Measurements from ENCODE around the gene ATOH8.

Gene ATOH8

DNA sequence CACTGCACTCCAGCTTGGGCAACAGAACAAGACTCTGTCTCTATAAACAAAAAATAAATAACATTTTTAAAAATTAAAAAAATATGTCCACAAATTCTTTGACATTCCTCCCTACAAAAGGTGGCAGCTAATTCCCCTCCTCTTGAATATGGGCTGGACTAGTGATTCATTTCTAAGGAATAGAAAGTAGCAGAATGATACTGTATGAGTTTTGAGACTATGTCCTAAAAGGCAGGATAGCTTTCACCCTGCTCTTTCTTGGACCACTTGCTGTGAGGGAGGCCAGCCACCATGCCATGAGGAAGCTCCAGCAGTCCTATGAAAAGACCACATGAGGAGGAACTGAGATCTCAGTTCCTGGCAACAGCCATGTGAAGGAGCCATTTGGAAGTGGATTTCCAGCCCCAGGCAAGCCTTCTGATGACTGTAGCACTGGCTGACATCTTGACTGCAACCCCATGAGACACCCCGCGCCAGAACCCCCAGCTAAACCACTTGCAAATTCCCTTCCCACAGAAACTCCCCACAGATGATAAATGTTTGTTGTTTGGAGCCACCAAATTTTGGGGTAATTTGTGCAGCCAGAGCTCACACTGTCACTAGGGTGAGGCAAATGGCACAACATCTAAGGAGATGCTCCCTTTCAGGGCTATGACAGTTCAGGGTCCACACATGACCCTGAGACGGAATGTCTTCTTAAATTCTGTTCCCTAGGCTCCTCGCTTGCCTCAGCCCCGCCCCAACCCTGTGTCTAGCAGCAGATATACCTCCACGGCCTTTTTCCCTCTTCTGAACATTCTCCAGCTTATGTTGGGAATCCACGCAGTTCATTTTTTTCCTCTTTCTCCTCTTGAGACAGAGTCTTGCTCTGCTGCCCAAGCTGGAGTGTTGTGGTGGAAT is 17.1 kb upstream of the ATOH8 start:
- Histone ChIP-seq H3K9me3 (ENCODE audit: control insufficient read depth, insufficient read depth, low read length) (no peaks in the 10 kb centered on the region), H3K27me3 (ENCODE audit: control insufficient read depth, insufficient read depth, low read length) (no peaks in the 10 kb centered on the region), H3K36me3 (ENCODE audit: control insufficient read depth, insufficient read depth, low read length) (no peaks in the 10 kb centered on the region), H3K27ac (ENCODE audit: low read length) (no peak overlapping the region), H3K4me1 (ENCODE audit: control insufficient read depth, insufficient read depth, low read length) (no peaks in the 10 kb centered on the region), H3K4me3 (ENCODE audit: low read length) (no peak overlapping the region)
- no CpG with 5 or more reads among the region's 7 CpGs for WGBS (ENCODE audit: insufficient coverage, insufficient read length)
- DNase-seq (ENCODE audit: low read depth, low spot score): no peak

DNA sequence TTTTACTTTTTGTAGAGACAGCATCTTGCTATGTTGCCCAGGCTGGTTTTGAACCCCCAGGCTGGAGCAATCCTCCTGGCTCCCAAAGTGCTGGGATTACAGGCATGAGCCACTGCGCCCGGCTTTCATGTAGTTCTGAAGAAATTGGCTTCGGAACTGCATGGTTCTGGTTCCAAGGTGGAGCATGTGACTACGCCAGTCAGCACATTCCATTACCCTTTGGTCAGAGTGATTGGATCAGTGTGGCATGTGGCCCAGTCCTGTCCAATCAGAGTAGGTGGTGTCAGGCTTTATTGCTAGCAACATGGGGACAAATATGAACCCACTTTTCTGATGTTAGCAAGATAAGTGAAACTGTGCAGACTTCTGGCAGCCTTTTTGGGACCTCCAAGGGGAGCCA is 16.3 kb upstream of the ATOH8 start:
- no CpG with 5 or more reads among the region's 4 CpGs for WGBS (ENCODE audit: insufficient coverage, insufficient read length)
- Histone ChIP-seq H3K27me3 (ENCODE audit: control insufficient read depth, insufficient read depth, low read length) (no peaks in the 10 kb centered on the region), H3K4me3 (ENCODE audit: low read length) (no peak overlapping the region), H3K4me1 (ENCODE audit: control insufficient read depth, insufficient read depth, low read length) (no peaks in the 10 kb centered on the region), H3K36me3 (ENCODE audit: control insufficient read depth, insufficient read depth, low read length) (no peaks in the 10 kb centered on the region), H3K9me3 (ENCODE audit: control insufficient read depth, insufficient read depth, low read length) (no peaks in the 10 kb centered on the region), H3K27ac (ENCODE audit: low read length) (no peak overlapping the region)
- DNase-seq (ENCODE audit: low read depth, low spot score): no peak

DNA sequence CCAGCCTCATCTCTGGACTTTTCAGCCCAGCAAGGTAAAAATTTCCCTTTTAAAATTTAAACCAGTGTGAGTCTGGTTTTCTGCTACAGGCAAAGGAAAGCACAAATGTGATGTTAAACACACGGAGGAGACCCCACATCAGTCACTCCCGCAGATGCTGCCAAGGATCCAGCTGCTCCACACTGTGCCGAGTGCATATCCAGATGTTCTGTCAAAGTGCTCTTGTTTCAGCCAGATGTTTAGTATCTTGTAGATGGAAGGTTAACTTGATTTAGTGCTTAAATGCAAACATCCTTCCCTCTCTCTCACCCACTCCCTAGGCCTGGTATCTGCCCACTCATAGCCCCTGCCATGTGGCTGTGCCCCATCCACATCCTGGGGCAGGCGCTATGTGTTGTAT is 15.8 kb upstream of the ATOH8 start:
- Histone ChIP-seq H3K27ac (ENCODE audit: low read length) (no peak overlapping the region), H3K4me1 (ENCODE audit: control insufficient read depth, insufficient read depth, low read length) (no peaks in the 10 kb centered on the region), H3K36me3 (ENCODE audit: control insufficient read depth, insufficient read depth, low read length) (no peaks in the 10 kb centered on the region), H3K27me3 (ENCODE audit: control insufficient read depth, insufficient read depth, low read length) (no peaks in the 10 kb centered on the region), H3K9me3 (ENCODE audit: control insufficient read depth, insufficient read depth, low read length) (no peaks in the 10 kb centered on the region), H3K4me3 (ENCODE audit: low read length) (no peak overlapping the region)
- no CpG with 5 or more reads among the region's 4 CpGs for WGBS (ENCODE audit: insufficient coverage, insufficient read length)
- no peak for DNase-seq (ENCODE audit: low read depth, low spot score)

DNA sequence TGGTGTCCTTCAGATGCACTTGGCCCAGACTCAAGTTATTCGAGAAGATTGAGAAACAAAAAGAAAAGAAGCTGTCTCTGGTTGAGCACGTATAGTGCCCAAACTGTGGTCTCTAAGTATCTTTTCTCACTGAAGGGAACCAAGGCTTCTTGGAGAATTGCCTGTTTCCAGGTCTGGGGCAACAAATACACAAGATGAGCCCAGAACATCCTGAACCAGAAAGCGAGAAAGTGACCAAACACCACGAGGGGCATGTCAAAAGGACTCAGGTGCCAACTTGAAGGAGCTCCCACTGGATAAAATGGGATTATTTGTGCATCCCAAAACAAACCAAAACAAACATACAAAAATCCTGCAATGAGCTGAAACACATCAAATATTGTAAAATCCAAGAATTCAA is 13.6 kb upstream of the ATOH8 start:
- H3K4me1 ChIP-seq (ENCODE audit: control insufficient read depth, insufficient read depth, low read length): no peaks in the 10 kb centered on the region
- H3K4me3 ChIP-seq (ENCODE audit: low read length): no peak overlapping the region
- no CpG with 5 or more reads among the region's 4 CpGs for WGBS (ENCODE audit: insufficient coverage, insufficient read length)
- no peaks in the 10 kb centered on the region for H3K9me3 ChIP-seq (ENCODE audit: control insufficient read depth, insufficient read depth, low read length)
- H3K27me3 ChIP-seq (ENCODE audit: control insufficient read depth, insufficient read depth, low read length): no peaks in the 10 kb centered on the region
- no peaks in the 10 kb centered on the region for H3K36me3 ChIP-seq (ENCODE audit: control insufficient read depth, insufficient read depth, low read length)
- no peak for DNase-seq (ENCODE audit: low read depth, low spot score)
- H3K27ac ChIP-seq (ENCODE audit: low read length): no peak overlapping the region

DNA sequence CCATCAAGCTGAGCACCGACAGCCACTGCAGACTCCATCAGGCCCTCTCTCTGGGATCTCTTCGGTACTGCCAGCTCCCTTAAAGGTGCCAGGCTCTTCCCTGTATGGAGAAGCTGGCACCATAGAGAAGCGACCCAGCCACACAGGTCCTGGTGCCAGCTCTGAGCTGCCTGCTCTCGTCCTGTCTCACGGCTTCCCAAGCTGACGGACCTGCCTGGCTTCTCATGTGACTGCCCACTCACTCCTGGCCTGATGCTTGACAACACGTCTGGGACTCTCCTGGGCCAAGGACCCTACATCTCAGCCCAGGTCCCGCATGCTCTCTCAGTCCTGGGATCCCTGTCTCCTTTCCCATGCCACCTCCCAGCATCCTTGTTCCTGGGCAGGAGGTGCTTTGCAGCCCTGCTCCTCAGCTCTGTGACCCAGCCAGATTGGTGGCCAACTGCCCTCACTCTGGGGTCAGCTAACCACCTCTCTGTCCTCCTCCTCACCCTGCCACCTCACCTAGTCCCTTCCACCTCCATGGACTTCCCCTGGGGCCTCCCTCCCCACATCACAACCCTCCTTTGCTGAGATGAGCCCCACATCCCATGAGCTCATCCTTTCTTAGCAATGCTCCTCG is 12.5 kb upstream of the ATOH8 start:
- Histone ChIP-seq H3K4me3 (ENCODE audit: low read length) (no peak overlapping the region), H3K27me3 (ENCODE audit: control insufficient read depth, insufficient read depth, low read length) (no peaks in the 10 kb centered on the region), H3K9me3 (ENCODE audit: control insufficient read depth, insufficient read depth, low read length) (no peaks in the 10 kb centered on the region), H3K36me3 (ENCODE audit: control insufficient read depth, insufficient read depth, low read length) (no peaks in the 10 kb centered on the region), H3K4me1 (ENCODE audit: control insufficient read depth, insufficient read depth, low read length) (no peaks in the 10 kb centered on the region), H3K27ac (ENCODE audit: low read length) (no peak overlapping the region)
- no peak for DNase-seq (ENCODE audit: low read depth, low spot score)
- WGBS (ENCODE audit: insufficient coverage, insufficient read length): no CpG with 5 or more reads among the region's 9 CpGs

DNA sequence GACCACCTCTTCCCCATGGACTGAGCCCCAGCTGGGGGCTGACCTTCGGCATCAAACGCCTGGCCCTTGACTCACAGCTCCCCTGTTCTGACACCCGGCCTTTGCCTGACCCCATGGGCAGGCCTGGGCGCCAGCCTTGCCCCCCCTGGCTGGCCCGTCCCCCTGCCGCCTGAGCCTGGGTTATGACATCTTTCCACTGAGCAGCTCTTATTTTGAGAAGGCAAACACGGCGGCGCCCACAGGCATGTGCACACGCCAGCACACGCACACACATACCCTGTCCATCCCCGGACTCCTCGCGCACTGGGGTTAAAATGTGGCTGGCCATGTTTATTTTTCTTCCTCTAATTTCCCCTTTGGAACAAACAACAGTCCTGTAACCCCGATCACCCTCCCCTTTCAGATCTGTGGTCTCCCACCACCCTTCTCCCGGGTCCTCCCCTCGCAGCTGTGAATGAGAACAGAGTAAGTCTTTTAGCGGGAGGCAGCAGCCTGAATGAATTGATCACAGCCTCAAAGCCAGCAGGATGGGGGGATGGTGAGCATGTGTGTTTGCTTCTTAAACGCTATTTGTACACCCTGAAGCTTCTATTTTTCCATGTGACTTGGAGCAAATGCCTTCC is 11.8 kb upstream of the ATOH8 start:
- no peaks in the 10 kb centered on the region for H3K9me3 ChIP-seq (ENCODE audit: control insufficient read depth, insufficient read depth, low read length)
- no peak for DNase-seq (ENCODE audit: low read depth, low spot score)
- H3K27ac ChIP-seq (ENCODE audit: low read length): no peak overlapping the region
- no CpG with 5 or more reads among the region's 19 CpGs for WGBS (ENCODE audit: insufficient coverage, insufficient read length)
- H3K36me3 ChIP-seq (ENCODE audit: control insufficient read depth, insufficient read depth, low read length): no peaks in the 10 kb centered on the region
- H3K4me1 ChIP-seq (ENCODE audit: control insufficient read depth, insufficient read depth, low read length): no peaks in the 10 kb centered on the region
- H3K27me3 ChIP-seq (ENCODE audit: control insufficient read depth, insufficient read depth, low read length): no peaks in the 10 kb centered on the region
- no peak overlapping the region for H3K4me3 ChIP-seq (ENCODE audit: low read length)

DNA sequence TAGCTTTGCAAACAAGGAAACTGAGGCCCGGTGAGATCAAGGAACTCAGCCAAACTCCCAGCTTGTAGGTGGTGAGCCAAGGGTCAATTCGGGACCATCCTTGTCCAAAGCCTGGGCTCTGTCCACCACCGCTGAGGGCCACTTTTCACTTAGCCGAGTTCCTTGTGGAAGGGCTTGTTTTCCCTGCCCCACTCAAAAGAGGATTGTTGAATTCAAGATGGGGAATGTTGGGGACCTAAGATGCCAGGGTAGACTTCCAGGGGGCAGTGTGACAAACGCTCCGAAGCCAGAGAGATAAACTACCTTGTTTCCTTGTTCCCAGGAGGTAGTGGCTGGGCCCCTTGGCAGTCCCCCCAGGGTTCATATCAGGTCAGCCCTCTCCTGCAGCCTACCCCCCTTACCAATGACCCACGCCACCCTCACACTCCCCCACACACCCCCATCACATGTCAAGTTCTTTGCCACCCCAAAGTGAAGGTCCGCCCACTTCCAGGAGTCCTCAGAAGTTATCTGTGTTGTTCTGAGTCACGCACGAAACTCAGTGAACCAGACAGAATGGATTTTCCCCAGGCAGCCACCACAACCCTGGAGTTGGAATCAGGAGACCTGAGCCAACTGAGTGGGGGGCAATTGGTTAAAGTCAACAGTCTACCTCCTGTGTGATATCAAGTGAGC is 10.3 kb upstream of the ATOH8 start:
- H3K4me1 ChIP-seq (ENCODE audit: control insufficient read depth, insufficient read depth, low read length): no peaks in the 10 kb centered on the region
- H3K36me3 ChIP-seq (ENCODE audit: control insufficient read depth, insufficient read depth, low read length): no peaks in the 10 kb centered on the region
- H3K27me3 ChIP-seq (ENCODE audit: control insufficient read depth, insufficient read depth, low read length): no peaks in the 10 kb centered on the region
- no CpG with 5 or more reads among the region's 10 CpGs for WGBS (ENCODE audit: insufficient coverage, insufficient read length)
- no peak for DNase-seq (ENCODE audit: low read depth, low spot score)
- H3K4me3 ChIP-seq (ENCODE audit: low read length): no peak overlapping the region
- no peaks in the 10 kb centered on the region for H3K9me3 ChIP-seq (ENCODE audit: control insufficient read depth, insufficient read depth, low read length)
- no peak overlapping the region for H3K27ac ChIP-seq (ENCODE audit: low read length)

DNA sequence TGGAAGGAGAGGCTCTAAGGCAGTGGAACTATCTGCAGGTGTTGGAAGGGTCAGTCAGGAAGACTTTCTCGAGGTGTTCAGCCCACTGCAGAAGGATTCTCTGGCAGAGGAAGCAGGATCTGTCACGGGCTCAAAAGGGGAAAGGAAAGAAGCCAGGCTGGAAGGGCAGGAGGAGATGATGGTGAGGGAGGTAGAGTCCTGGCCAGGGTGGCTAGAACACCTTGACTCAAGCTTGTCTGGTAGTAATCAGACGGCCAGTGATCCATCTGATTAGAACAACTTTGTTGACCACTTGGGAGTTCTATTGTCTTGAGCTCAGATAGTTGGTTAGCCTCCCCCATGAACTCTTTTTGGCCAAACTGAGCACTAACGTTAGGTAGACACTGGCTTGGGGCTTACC is 9.7 kb upstream of the ATOH8 start:
- Histone ChIP-seq H3K9me3 (ENCODE audit: control insufficient read depth, insufficient read depth, low read length) (no peaks in the 10 kb centered on the region), H3K36me3 (ENCODE audit: control insufficient read depth, insufficient read depth, low read length) (no peaks in the 10 kb centered on the region), H3K4me3 (ENCODE audit: low read length) (no peak overlapping the region), H3K27ac (ENCODE audit: low read length) (no peak overlapping the region), H3K4me1 (ENCODE audit: control insufficient read depth, insufficient read depth, low read length) (no peaks in the 10 kb centered on the region), H3K27me3 (ENCODE audit: control insufficient read depth, insufficient read depth, low read length) (no peaks in the 10 kb centered on the region)
- DNase-seq (ENCODE audit: low read depth, low spot score): no peak
- WGBS (ENCODE audit: insufficient coverage, insufficient read length): no CpG with 5 or more reads among the region's 4 CpGs

DNA sequence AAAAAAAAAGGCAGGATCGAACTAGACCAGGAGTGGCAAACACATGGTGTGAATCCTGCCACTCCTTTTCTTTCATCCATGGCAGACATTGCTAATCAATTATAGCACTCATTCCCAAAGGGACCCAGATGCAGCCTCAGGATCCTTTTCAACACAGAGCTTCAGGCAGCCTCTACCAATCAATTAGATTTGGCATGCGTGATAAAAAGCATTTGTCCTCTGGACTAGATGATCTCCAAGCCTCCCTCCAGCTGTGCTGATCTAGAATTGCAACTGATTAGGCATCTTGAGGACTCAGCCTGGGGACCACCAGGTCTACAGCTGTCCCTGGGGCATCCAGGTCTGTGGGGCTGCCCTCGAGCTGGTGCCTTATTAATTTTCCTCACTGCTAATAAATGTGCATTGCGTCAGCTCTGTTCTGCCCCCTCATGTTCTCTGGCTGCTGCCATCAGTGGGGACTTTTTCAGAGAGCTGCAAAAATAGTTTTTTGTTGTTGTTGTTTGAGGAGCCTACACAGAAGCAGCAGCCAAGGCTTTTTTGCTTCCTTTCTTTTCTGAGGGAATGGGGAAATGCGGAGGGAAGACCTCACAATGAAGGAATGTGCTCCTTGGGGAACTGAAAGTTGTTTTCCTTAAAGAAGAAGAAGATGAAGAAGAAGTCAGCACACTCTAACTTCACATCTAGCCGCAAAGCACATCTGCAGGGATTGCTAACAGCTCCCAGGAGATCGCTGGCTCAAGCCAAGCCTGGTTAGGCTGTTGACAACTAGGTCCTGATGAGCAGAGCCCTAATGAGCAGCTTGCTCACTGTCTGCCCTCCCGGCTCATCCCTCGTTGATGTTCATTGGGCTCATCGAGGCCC is 8.8 kb upstream of the ATOH8 start:
- Histone ChIP-seq H3K4me1 (ENCODE audit: control insufficient read depth, insufficient read depth, low read length) (no peaks in the 10 kb centered on the region), H3K27me3 (ENCODE audit: control insufficient read depth, insufficient read depth, low read length) (no peaks in the 10 kb centered on the region), H3K36me3 (ENCODE audit: control insufficient read depth, insufficient read depth, low read length) (no peaks in the 10 kb centered on the region), H3K9me3 (ENCODE audit: control insufficient read depth, insufficient read depth, low read length) (no peaks in the 10 kb centered on the region), H3K27ac (ENCODE audit: low read length) (no peak overlapping the region), H3K4me3 (ENCODE audit: low read length) (no peak overlapping the region)
- no CpG with 5 or more reads among the region's 10 CpGs for WGBS (ENCODE audit: insufficient coverage, insufficient read length)
- DNase-seq (ENCODE audit: low read depth, low spot score): no peak

DNA sequence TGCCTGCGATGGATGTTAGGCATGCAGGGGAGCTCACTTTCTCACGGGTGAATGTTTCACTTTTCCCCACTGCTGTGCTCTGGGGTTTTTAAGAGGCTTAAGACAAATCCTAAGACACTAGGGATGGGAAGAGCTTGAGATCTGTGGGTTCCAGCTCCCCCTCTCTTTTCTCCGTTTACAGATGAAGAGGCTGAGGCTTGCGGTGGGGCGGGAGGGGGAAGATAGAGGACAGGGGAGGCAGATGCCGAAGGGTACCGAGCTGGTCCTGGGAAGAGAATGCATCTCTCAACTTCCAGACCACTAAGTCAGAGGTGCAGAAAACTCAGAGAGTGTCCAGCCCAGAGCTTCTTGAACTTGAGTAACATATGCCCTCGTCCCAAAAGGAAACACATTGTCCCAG is 8.2 kb upstream of the ATOH8 start:
- DNase-seq (ENCODE audit: low read depth, low spot score): no peak
- Histone ChIP-seq H3K4me3 (ENCODE audit: low read length) (no peak overlapping the region), H3K36me3 (ENCODE audit: control insufficient read depth, insufficient read depth, low read length) (no peaks in the 10 kb centered on the region), H3K4me1 (ENCODE audit: control insufficient read depth, insufficient read depth, low read length) (no peaks in the 10 kb centered on the region), H3K27ac (ENCODE audit: low read length) (no peak overlapping the region), H3K27me3 (ENCODE audit: control insufficient read depth, insufficient read depth, low read length) (no peaks in the 10 kb centered on the region; the same call in 1 of the 2 replicates), H3K9me3 (ENCODE audit: control insufficient read depth, insufficient read depth, low read length) (no peaks in the 10 kb centered on the region)
- WGBS (ENCODE audit: insufficient coverage, insufficient read length): no CpG with 5 or more reads among the region's 8 CpGs

Measured in iPS DF 6.9 (cell line).